ENCODE measurements around the gene OTULIN. TPM values are rescaled to one million over a fixed set of nuclear protein-coding genes. Genes with fewer than 3 reads are reported as not detected.

Gene OTULIN
- total and polyA plus RNA-seq, 2 of the 13 experiments (the other 11 are each of a cell fraction or from before 2014, with no cell fraction given) = 7.0 to 34.8 TPM

GRCh38 chr5:14665101-14665822, 744 bp downstream of the OTULIN start (continued):
- no peak for TF ChIP-seq MAZ (IDR thresholded peaks at IDR 0.05; ENCODE audit: borderline replicate concordance, low read depth, low read length)
- TF ChIP-seq MAZ (CRISPR knock-in tag; IDR thresholded peaks at IDR 0.05; ENCODE audit: low read depth) = no peak
- no peak for TF ChIP-seq ZNF207 (IDR thresholded peaks at IDR 0.05; ENCODE audit: borderline replicate concordance)
- no peak for TF ChIP-seq SMARCC2 (IDR thresholded peaks at IDR 0.05)
- no peak for TF ChIP-seq ZNF547 (CRISPR knock-in tag; IDR thresholded peaks at IDR 0.05)
- TF ChIP-seq ZNF20 (CRISPR knock-in tag; IDR thresholded peaks at IDR 0.05) = 0 out of 2 replicates have a peak, but pooled peaks have one; percentile 55
- peak; percentile 60; the same call in 1 of the 2 replicates for TF ChIP-seq NCOR1 (IDR thresholded peaks at IDR 0.05; ENCODE audit: borderline replicate concordance, low read length)
- TF ChIP-seq NPAS2 (CRISPR knock-in tag; IDR thresholded peaks at IDR 0.05; ENCODE audit: borderline replicate concordance) = no peak
- TF ChIP-seq ZBED4 (CRISPR knock-in tag; IDR thresholded peaks at IDR 0.05; ENCODE audit: borderline replicate concordance) = peak; percentile 61; the same call in 1 of the 2 replicates
- TF ChIP-seq ZSCAN20 (CRISPR knock-in tag; IDR thresholded peaks at IDR 0.05; ENCODE audit: borderline replicate concordance) = 0 out of 2 replicates have a peak, but pooled peaks have one; percentile 36
- no peak for TF ChIP-seq RAD21 (CRISPR knock-in tag; IDR thresholded peaks at IDR 0.05)
- TF ChIP-seq DZIP1 (CRISPR knock-in tag; IDR thresholded peaks at IDR 0.05) = no peak
- TF ChIP-seq NONO (IDR thresholded peaks at IDR 0.05) = no peak
- no peak for TF ChIP-seq NONO (CRISPR knock-in tag; conservative IDR thresholded peaks at IDR 0.05)
- no peak for TF ChIP-seq ATF2 (CRISPR knock-in tag; IDR thresholded peaks at IDR 0.05)
- no peak for TF ChIP-seq CBX1 (IDR thresholded peaks at IDR 0.05; ENCODE audit: low read depth)
- 0 out of 2 replicates have a peak, but pooled peaks have one; percentile 21 for TF ChIP-seq DRAP1 (CRISPR knock-in tag; IDR thresholded peaks at IDR 0.05)
- 0 out of 2 replicates have a peak, but pooled peaks have one; percentile 16 for TF ChIP-seq TARDBP (CRISPR knock-in tag; IDR thresholded peaks at IDR 0.05)
- no peak for TF ChIP-seq ZNF431 (CRISPR knock-in tag; IDR thresholded peaks at IDR 0.05; ENCODE audit: borderline replicate concordance, low read depth)
- TF ChIP-seq ZNF101 (CRISPR knock-in tag; IDR thresholded peaks at IDR 0.05; ENCODE audit: borderline replicate concordance, low read depth) = no peak
- TF ChIP-seq TEAD3 (CRISPR knock-in tag; optimal IDR thresholded peaks at IDR 0.05; ENCODE audit: borderline replicate concordance) = no peak

Measured in HepG2 (cell line).